ENCODE results near the gene CCDC121.
"Not testable (repeated sequence)": the region's sequence is repeated elsewhere in the genome, so short reads cannot be mapped to it uniquely, and the experiment has no call there.

CCDC121 gene

GRCh38 chr2:27634291-27634690 is 5.5 kb upstream of the CCDC121 start:
- no peak for DNase-seq

- not testable (repeated sequence) for DNase-seq
Measured at GRCh38 chr2:27630257-27630656, 1.4 kb upstream of the CCDC121 start.

GRCh38 chr2:27627963-27628766 is 647 bp downstream of the CCDC121 start:
- no peak for DNase-seq

GRCh38 chr2:27626921-27627320 is 1.9 kb downstream of the CCDC121 start:
- DNase-seq, result not testable (repeated sequence)

- DNase-seq, result not testable (repeated sequence)
Measured at GRCh38 chr2:27626323-27626722, 2.5 kb downstream of the CCDC121 start.

GRCh38 chr2:27624943-27625342 is 3.9 kb downstream of the CCDC121 start:
- DNase-seq, result no peak

GRCh38 chr2:27622921-27623384 is 5.9 kb downstream of the CCDC121 start:
- DNase-seq, result no peak

- DNase-seq, result no peak
Measured at GRCh38 chr2:27621524-27621923, 7.3 kb downstream of the CCDC121 start.

- DNase-seq, result no peak
Measured at GRCh38 chr2:27615316-27615715, 13.5 kb downstream of the CCDC121 start.

- DNase-seq, result no peak
Measured at GRCh38 chr2:27613985-27614384, 14.8 kb downstream of the CCDC121 start.

GRCh38 chr2:27606611-27607010 is 22.2 kb downstream of the CCDC121 start:
- DNase-seq, result no peak

GRCh38 chr2:27596627-27597026 is 32.2 kb downstream of the CCDC121 start:
- no peak for DNase-seq

- not testable (repeated sequence) for DNase-seq
Measured at GRCh38 chr2:27595412-27595811, 33.4 kb downstream of the CCDC121 start.

GRCh38 chr2:27594020-27594703 is 34.6 kb downstream of the CCDC121 start:
- not testable (repeated sequence) for DNase-seq

- no peak for DNase-seq
Measured at GRCh38 chr2:27593240-27593639, 35.6 kb downstream of the CCDC121 start.

GRCh38 chr2:27591745-27592144 is 37.1 kb downstream of the CCDC121 start:
- DNase-seq, result no peak

- no peak for DNase-seq
Measured at GRCh38 chr2:27588308-27588707, 40.5 kb downstream of the CCDC121 start.

GRCh38 chr2:27587025-27587424 is 41.8 kb downstream of the CCDC121 start:
- DNase-seq, result no peak

GRCh38 chr2:27584597-27584996 is 44.2 kb downstream of the CCDC121 start:
- DNase-seq, result no peak

- no peak for DNase-seq
Measured at GRCh38 chr2:27583390-27583915, 45.4 kb downstream of the CCDC121 start.

- DNase-seq, result peak; percentile 96
Measured at GRCh38 chr2:27582695-27583389, 46.0 kb downstream of the CCDC121 start, which contains the start of gene ZNF512. ZNF512 (plus strand) TSS chr2:27583042; CDS start chr2:27583113, 71 bp downstream.

- DNase-seq, result no peak
Measured at GRCh38 chr2:27582129-27582694, 46.6 kb downstream of the CCDC121 start.

Data from DMS79 treated with DMSO at 0.1 percent for 48 hours (cell line).